GM19351 (cell line): Measurements from ENCODE around the gene KCNK18.
"Not testable (repeated sequence)": the region's sequence is repeated elsewhere in the genome, so short reads cannot be mapped to it uniquely, and the experiment has no call there.

ENCODE experiments used
- ATAC-seq: cut with Tn5 transposase; IDR thresholded peaks from one replicate; pipeline ENCODE4 v1.9.1; 2021; ENCODE audit warnings: mild to moderate bottlenecking, moderate library complexity; ENCODE audit not compliant: unreplicated experiment

KCNK18 gene

GRCh38 chr10:117217196-117217761 is 20.0 kb downstream of the KCNK18 start:
- peak; percentile 52 for ATAC-seq

DNA sequence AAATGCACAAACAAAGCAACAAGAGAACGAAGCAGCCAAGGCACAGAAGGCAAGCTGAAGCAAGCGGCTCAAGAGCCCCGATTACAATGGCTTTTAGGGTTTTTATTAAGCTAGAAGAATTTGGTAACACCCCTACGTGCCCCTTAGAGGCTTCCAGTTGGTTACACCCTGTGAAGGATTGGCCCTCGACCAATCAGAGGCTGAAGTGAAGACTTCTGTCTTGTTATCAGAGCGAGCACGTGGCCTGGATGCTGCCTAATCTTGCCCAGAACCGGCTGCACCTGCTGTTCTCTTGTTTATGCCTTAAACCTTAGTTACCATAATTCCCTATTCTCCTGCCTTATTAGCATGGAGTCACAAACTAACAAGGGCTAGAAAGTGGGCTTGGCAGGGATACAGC is 21.4 kb downstream of the KCNK18 start:
- no peak for ATAC-seq

DNA sequence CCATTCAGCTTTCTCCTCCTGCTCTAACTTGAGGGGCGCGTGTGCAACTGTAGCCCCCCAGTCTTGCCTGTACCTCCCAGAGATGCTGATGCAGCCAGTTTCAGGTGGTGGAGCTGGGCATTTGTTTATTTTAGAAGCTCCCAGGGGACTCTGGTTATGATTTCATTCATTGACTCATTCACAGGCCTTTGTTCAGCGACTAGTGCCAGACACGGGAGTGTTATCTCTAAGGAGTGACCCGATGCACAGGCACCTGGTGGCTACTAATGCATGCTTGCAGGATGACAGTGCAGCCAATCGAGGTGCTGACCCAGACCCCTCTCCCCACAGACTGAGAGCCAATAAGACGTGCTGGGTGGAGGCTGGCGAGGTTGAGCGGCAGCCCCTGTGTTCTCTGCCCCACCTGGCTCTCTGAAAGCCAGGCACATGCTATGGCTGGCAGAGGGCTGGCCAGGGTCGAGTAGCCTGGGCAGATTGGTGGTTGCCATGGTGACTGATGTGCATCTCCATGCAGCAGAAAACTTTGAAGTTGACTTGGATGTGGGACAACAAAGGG is 23.9 kb downstream of the KCNK18 start:
- no peak for ATAC-seq

GRCh38 chr10:117222552-117222951 is 25.3 kb downstream of the KCNK18 start:
- no peak for ATAC-seq

DNA sequence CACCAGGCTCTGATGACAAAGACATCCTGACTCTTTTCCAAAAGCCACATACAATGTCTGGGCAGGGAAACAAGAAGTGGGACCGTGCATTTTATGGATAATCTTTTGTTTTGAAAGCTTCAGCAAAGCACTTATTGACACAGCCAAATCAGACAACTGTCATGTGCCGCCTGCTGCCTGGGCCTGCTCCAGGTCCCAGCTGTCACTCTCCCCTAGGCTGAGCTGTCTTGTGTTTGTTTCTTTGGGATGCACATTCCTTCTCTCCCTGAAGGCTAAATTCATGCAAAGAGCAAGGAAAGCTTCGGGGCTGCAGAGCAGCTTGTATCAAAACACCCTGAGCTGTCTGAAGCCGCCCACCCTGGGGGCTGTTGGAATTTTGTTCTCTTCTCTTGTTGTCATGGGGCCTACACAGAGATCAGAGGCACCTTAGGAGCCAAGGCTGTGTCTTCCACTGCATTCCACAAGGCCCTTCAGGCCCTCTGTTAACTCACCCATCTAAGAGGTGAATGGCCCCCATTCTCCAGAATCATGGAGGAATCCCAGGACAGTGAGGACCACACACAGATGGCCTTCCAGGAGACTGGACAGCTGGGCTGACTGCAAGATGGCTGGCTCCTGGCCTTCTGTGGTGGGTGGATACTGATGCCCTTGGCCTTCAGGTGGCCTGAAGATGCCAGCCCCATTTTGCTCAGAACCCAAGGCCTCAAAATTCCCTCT is 25.8 kb downstream of the KCNK18 start:
- ATAC-seq: no peak

DNA sequence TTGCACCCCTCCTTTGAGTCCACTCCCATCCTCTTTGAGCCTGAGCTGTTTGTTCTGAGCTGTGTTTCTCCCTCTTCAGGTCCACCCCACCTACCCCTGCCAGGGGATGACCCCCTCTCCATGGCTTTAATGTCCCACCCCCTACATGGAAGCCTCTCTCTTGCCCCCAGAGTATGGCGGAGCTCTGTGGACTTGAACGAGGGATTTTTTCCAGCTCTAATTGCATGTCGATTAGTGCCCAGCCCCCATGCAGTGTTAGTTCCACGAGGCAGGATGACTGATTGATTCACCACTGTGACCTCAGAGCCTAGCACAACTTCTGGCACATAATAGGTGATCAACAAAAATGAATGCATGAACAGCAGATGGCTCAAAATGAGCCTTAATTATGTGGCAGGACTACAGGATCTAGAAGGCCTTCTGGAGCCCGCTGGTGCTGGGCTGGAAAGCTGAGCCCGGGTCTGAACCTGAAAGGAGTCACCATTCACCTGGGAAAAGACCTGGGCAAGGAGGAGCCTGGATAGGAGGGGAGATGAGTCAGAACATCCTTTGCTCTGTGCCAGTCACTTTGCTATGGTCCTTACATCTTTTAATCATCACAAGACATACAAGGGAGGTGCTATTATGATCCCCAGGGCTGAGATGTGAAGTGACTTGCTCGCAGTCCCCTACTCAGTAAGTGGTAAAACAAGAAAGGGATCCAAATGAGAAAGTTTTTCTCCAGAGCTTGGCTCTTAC is 26.6 kb downstream of the KCNK18 start:
- no peak for ATAC-seq

- no peak for ATAC-seq
These were observed 27.6 kb downstream of the KCNK18 start for GRCh38 chr10:117224881-117225280.

DNA sequence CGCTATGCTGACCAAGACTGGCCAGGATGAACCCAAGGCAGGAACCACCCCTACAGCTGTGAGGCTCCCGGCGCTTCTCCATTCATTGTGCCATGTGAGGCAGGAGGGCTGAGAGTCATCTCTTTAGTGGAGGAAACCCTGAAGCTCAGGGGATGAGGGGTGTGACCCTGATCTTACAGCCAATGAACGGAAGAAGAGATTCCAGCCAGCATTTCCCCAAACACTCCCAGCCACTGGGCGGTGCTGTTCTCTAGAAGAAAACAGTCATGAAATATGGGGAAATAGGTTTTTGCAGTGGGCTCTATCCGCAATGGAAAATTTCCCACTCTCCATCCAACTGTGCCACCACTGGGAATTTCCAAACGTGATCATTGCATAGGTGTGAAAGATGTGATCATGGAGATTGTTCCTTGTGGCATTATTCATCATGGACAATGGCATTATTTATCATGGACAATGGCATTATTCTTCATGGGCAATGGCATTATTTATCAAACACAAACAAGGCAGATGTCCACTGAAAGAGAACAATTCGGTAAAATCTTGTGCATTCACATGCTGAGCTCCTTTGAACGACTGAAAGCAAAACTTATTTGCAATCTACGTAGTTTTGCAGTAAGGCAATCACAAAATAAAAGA is 29.6 kb downstream of the KCNK18 start:
- ATAC-seq: no peak

DNA sequence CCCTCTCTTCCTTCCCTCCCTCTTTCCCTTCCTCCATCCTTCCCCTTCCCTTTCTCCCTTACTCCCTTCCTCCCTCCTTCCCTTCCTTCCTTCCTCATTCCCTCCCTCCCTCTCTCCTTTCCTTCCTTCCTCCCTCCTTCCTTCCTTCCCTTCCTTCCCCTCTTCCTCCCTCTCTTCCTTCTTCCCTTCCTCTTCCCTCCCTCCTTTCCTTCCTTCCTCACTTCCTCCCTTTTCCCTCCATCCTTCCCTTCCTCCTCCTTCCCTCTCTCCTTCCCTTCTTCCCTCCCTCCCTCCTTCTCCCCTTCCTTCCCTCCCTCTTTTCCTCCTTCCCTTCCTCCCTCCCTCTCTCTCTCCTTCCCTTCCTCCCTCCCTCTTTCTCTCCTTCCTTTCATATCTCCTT is 30.9 kb downstream of the KCNK18 start:
- no peak for ATAC-seq

GRCh38 chr10:117230107-117230506 is 32.8 kb downstream of the KCNK18 start:
- ATAC-seq: not testable (repeated sequence)

DNA sequence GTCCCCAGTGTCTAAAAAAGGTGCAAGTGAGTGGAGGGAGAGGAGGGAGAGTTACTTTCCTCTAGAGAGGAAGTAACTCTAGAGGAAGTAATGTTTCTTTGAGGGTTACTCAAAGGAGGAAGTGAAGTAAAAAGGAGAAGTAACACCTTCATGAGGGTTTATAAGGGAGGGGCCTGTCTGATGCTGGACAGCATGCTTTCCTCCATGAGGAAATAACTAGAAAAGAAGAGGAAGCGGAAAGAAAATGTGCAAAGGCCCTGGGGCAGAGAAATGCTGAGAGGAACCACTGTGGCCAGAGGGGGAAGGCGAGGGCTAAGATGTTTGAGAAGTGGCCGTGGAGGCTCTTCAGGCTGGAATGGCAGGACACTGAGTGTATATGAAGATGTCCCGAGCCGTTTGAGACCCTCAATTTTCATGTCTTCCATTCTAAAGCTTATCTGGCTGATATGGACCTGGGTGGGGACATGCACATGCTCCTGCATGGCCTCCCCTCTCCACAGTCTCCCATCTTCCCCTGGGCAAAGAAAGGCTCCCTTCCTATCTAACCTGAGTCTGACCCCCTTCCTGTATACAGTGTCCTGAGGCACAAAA is 40.2 kb downstream of the KCNK18 start:
- peak; percentile 67 for ATAC-seq

GRCh38 chr10:117239051-117239450 is 41.8 kb downstream of the KCNK18 start:
- no peak for ATAC-seq

- no peak for ATAC-seq
These were observed 42.7 kb downstream of the KCNK18 start for GRCh38 chr10:117239721-117240620.

GRCh38 chr10:117240621-117241529 is 43.6 kb downstream of the KCNK18 start, which contains the start of gene SLC18A2:
SLC18A2 (plus strand) TSS chr10:117241114; CDS start chr10:117241694, 580 bp downstream.
- ATAC-seq: no peak

DNA sequence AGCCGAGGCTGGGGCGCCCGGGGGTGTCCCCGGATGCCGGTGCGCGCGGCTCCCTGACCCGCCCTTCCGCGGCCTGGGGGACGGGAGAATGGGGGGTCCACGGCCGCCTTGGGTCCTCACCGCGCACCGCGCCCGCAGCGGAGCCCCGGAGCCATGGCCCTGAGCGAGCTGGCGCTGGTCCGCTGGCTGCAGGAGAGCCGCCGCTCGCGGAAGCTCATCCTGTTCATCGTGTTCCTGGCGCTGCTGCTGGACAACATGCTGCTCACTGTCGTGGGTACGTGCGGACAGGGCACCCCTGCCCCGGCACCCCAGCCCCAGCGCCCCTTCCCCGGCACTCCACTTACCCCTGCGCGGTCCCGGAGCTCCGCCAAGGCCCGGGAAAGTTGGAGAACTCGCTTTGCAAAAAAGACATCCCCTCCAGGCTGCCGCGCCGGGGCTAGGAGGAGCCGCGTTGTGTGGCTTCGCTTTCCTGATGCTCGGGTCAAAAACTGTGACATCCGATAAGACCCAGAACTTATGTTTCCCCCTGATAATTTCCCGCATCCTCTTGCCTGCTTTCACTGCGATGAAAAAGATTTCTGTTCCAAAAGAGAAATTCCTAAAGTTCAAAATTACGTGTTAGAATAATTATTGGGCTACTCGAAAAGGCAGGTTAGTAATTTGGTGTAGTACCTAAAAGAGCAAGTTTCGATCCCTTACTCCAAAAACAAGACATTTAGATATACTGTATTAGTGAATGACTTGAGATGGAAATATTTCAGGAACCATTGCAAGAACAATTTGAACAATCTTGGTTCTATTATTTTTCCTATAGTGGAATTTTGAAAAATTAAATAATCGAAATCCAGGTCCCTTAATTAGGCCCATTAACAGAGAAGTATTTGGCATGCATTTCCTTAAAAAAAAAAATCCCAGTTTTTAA is 44.5 kb downstream of the KCNK18 start:
- no peak for ATAC-seq

- ATAC-seq: no peak
These were observed 45.2 kb downstream of the KCNK18 start for GRCh38 chr10:117242463-117242832.

DNA sequence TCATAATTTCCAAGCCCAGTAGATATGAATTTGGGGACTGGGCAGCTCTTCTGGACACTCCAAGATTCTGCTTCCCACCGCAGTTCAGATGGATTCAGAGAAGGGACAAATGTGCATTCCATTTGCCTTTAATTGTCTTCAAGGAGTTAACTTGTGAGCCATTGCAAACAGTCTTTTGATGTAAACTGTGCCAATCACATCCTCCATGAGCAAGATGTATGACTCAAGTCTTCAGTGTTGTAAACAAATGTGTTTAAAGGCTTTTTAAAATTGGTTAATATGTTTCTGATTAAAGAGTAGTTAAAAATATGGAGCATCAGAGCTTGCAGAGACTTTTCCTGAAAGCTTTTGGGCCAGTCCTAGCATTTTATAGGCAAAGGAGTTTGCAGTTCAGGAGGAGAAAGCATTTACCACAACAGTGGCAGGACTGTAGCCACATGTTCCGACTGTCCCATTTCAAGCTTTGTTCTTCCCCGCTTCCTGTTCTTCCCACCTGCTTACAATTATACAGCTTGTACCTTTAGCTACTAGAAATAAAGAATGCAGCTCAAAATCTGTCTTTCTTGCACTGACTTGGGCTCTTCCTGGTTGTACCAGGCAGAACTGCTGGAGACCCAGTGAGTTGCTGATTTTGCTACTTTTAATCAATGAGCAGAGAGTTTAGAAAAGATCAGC is 49.8 kb downstream of the KCNK18 start:
- no peak for ATAC-seq
